ENCODE data around the gene TECR. TPM values are rescaled to one million over a fixed set of nuclear protein-coding genes. Genes with fewer than 3 reads are reported as not detected.

TECR gene
- total RNA-seq, 4 donors from 2014 or later: 36.6 to 145 (median 69.3) TPM

DNA sequence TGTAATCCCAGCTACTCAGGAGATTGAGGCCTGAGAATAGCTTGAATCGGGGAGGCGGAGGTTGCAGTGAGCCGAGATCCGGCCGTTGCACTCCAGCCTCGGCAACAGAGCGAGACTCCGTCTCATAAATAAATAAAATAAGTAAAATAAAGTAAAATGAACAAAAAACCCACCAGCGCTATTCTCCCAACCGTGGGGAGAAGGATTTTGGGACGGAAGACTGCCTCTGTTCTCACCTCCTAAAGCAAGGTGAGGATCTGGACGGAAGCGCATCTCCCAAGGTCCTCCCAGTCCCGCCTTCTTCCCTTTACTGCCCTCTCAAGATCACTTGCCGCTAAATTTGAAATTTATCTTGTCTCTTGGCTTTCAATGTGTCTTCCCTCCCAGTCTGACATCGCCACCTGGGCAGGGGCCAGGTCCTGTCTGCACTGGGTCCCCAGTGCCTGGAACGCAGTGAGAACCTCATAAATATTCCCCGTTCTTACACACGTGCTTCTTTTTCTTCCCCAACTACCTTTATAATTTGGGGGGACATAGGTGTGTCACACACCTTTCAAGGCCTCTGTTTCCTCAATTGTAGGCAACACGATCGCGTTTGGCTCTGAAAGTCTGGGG lies 10.0 kb upstream of the TECR start:
- peak overlapping the region in 2 of 4 donors; percentile 42 to 99 for H3K4me3 ChIP-seq
- WGBS, 2 donors (ENCODE audit: low coverage in 1 of 2): 90 to 94% methylated on average over 12 to 22 of the region's 22 CpGs
- in situ Hi-C loops (cut with MboI; ENCODE audit: low pct_ligation_motif_present in 1 of 4, low pct_unique_long_range_greater_than_20kb in 1 of 4, low sequenced_read_pairs in 3 of 4): no loop called here
- no peaks in the 10 kb centered on the region for H3K9me3 ChIP-seq
- H3K27me3 ChIP-seq: no peaks in the 10 kb centered on the region
- peaks cover 0 to 19% (median 12%) of the 10 kb centered on the region in 4 donors for H3K36me3 ChIP-seq
- intact Hi-C loops (cut with DNase I; ENCODE audit: low total_unique reads): loop anchor here (10.0 kb wide), 1 partner anchor 1365 kb away; the partner anchor contains the start of genes IER2 and STX10
- H3K4me1 ChIP-seq: peaks cover 24 to 66% (median 37%) of the 10 kb centered on the region in 4 donors
- peak overlapping the region; percentile 98 to 100 (median 100) for H3K27ac ChIP-seq
- DNase-seq: no peak
- TF ChIP-seq POLR2AphosphoS5 (IDR thresholded peaks at IDR 0.05) (no peak), POLR2A (IDR thresholded peaks at IDR 0.05) (no peak), EP300 (IDR thresholded peaks at IDR 0.05; ENCODE audit: low read depth) (no peak)
- TF ChIP-seq, protein P1, sequence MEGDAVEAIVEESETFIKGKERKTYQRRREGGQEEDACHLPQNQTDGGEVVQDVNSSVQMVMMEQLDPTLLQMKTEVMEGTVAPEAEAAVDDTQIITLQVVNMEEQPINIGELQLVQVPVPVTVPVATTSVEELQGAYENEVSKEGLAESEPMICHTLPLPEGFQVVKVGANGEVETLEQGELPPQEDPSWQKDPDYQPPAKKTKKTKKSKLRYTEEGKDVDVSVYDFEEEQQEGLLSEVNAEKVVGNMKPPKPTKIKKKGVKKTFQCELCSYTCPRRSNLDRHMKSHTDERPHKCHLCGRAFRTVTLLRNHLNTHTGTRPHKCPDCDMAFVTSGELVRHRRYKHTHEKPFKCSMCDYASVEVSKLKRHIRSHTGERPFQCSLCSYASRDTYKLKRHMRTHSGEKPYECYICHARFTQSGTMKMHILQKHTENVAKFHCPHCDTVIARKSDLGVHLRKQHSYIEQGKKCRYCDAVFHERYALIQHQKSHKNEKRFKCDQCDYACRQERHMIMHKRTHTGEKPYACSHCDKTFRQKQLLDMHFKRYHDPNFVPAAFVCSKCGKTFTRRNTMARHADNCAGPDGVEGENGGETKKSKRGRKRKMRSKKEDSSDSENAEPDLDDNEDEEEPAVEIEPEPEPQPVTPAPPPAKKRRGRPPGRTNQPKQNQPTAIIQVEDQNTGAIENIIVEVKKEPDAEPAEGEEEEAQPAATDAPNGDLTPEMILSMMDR (IDR thresholded peaks at IDR 0.05): no peak

DNA sequence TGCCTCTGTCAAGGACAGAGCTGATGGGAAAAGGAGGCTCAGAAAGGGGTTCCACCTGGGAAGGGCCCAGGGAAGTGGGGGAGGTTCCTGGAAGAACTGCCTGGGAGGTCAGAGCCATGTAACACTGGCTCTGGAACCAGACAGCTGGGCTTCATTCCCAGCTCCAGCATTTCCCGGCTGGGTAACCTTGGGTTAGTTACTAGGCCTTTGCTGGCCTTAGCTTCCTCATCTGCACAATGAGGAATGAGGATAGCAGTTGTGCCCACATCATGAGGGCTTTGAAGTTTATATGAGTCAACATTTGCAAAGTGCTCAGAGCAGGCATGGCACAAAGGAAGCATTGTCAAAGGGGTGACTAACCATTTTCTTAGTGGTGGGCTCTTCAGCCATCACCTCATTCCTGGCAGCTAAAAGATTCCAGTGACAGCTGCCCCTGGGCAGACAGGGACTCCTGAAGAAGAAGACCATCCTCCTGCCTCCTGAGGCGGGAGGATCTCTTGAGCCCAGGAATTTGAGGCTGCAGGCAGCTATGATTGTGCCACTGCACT lies 9.5 kb upstream of the TECR start:
- in situ Hi-C loops (cut with MboI; ENCODE audit: low pct_ligation_motif_present in 1 of 4, low pct_unique_long_range_greater_than_20kb in 1 of 4, low sequenced_read_pairs in 3 of 4): no loop called here
- WGBS, 2 donors (ENCODE audit: low coverage in 1 of 2): 48% methylated on average over 2 of the region's 2 CpGs; no CpG with 5 or more reads in 1 of the 2 donors

DNA sequence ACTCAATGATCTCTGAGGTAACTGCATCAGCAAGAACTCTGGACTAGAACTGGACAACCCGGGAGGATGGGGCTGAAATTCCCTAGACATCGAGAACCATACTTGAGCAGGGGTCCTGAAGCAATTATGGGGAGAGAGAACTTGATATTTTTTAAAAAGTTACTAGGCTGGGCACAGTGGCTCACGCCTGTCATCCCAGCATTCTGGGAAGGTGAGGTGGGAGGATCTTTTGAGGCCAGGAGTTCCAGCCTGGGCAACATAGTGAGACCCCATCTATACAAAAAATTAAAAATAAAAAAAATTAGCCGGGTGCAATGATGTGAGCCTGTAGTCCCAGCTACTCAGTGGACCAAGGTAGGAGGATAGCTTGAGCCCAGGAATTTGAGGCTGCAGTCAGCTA lies 8.9 kb upstream of the TECR start:
- intact Hi-C loops (cut with DNase I; ENCODE audit: low total_unique reads) (no loop called here), in situ Hi-C loops (cut with MboI; ENCODE audit: low pct_ligation_motif_present in 1 of 4, low pct_unique_long_range_greater_than_20kb in 1 of 4, low sequenced_read_pairs in 3 of 4) (no loop called here)
- H3K27me3 ChIP-seq: no peaks in the 10 kb centered on the region
- no peak for DNase-seq
- H3K27ac ChIP-seq: peak overlapping the region; percentile 98 to 100 (median 100)
- TF ChIP-seq EP300 (IDR thresholded peaks at IDR 0.05; ENCODE audit: low read depth): no peak
- TF ChIP-seq POLR2AphosphoS5 (IDR thresholded peaks at IDR 0.05): no peak
- TF ChIP-seq POLR2A (IDR thresholded peaks at IDR 0.05): no peak
- TF ChIP-seq, protein P1 (IDR thresholded peaks at IDR 0.05): no peak
- H3K9me3 ChIP-seq: no peaks in the 10 kb centered on the region
- WGBS, 2 donors (ENCODE audit: low coverage in 1 of 2): 92 to 98% methylated on average over 4 of the region's 4 CpGs
- H3K4me3 ChIP-seq: no peak overlapping the region
- peaks cover 0 to 7% (median 3%) of the 10 kb centered on the region in 4 donors for H3K36me3 ChIP-seq
- peaks cover 14 to 54% (median 29%) of the 10 kb centered on the region in 4 donors for H3K4me1 ChIP-seq

More for the DNA sequence above, 9.5 kb upstream of the TECR start:
- TF ChIP-seq EP300 (IDR thresholded peaks at IDR 0.05; ENCODE audit: low read depth): no peak
- TF ChIP-seq POLR2AphosphoS5 (IDR thresholded peaks at IDR 0.05): no peak
- TF ChIP-seq, protein P1 (IDR thresholded peaks at IDR 0.05): no peak
- TF ChIP-seq POLR2A (IDR thresholded peaks at IDR 0.05): no peak
- H3K4me3 ChIP-seq: no peak overlapping the region
- H3K36me3 ChIP-seq: peaks cover 0 to 13% (median 9%) of the 10 kb centered on the region in 4 donors
- no peak for DNase-seq
- H3K4me1 ChIP-seq: peaks cover 20 to 60% (median 35%) of the 10 kb centered on the region in 4 donors
- intact Hi-C loops (cut with DNase I; ENCODE audit: low total_unique reads): loop anchor here (10.0 kb wide), 1 partner anchor 1365 kb away; the partner anchor contains the start of genes IER2 and STX10
- no peaks in the 10 kb centered on the region for H3K9me3 ChIP-seq
- peak overlapping the region; percentile 98 to 100 (median 100) for H3K27ac ChIP-seq
- no peaks in the 10 kb centered on the region for H3K27me3 ChIP-seq

DNA sequence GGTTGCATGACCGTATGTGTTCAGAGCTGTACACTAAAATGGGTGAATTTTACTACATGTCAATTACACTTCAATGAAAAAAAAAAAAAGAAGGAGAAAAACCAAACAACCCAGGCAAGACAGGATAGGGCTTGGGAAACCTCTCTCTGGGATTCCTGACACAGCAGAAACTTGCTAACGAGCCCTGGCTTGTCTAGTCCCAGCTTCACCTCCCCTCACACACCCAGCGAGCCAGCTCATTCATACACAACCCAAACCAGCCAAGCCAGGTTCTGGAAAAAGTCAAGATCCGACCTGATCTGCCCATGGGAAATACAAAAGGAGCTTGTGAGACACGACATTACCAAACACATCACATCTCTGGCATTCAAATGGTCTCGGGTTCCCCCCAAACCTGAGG lies 3.7 kb upstream of the TECR start:
- intact Hi-C loops (cut with DNase I; ENCODE audit: low total_unique reads) (no loop called here), in situ Hi-C loops (cut with MboI; ENCODE audit: low pct_ligation_motif_present in 1 of 4, low pct_unique_long_range_greater_than_20kb in 1 of 4, low sequenced_read_pairs in 3 of 4) (no loop called here)
- peaks cover 6 to 33% (median 13%) of the 10 kb centered on the region in 4 donors for H3K4me1 ChIP-seq
- no peak for TF ChIP-seq POLR2AphosphoS5 (IDR thresholded peaks at IDR 0.05)
- TF ChIP-seq, protein P1 (IDR thresholded peaks at IDR 0.05): no peak
- no peaks in the 10 kb centered on the region for H3K9me3 ChIP-seq
- WGBS, 2 donors (ENCODE audit: low coverage in 1 of 2): 52 to 55% methylated on average over 2 to 6 of the region's 6 CpGs
- no peaks in the 10 kb centered on the region for H3K36me3 ChIP-seq
- H3K27me3 ChIP-seq: no peaks in the 10 kb centered on the region
- DNase-seq: no peak
- no peak overlapping the region for H3K4me3 ChIP-seq
- H3K27ac ChIP-seq: no peak overlapping the region
